Stimulated activated naive B cell treated with anti-CD40 and anti-IgM and Interleukin-4, amounts not matched to agents 10 μg/mL and 1 μg/mL and 100 μg/mL, for 72 hours (primary cell): ENCODE results near the gene PDGFD.

Source experiments
- ATAC-seq, 2 donors: fragments of 150-1000 bp; cut with Tn5 transposase; replicated peaks; 2 replicates each; pipeline ENCODE4 v1.10.0; 2021; ENCODE audit warnings: moderate library complexity in 1 of 2
- DNase-seq: peaks from one replicate; pipeline ENCODE4 v3.0.0; 2021
- H3K27ac Mint-ChIP-seq: one replicate; pipeline ENCODE4 v1.8.0; 2022; ENCODE audit warnings: mild to moderate bottlenecking, mixed read lengths
- H3K27me3 Mint-ChIP-seq, 2 donors: one replicate each; pipeline ENCODE4 v1.8.0; 2022; ENCODE audit warnings: mixed read lengths in 2 of 2
- H3K36me3 Mint-ChIP-seq, 2 donors: one replicate each; pipeline ENCODE4 v1.8.0; 2022; ENCODE audit warnings: mixed read lengths in 2 of 2, mild to moderate bottlenecking in 1 of 2
- H3K4me1 Mint-ChIP-seq, 2 donors: one replicate each; pipeline ENCODE4 v1.8.0; 2022; ENCODE audit warnings: mixed read lengths in 2 of 2, mild to moderate bottlenecking in 1 of 2
- H3K4me3 Mint-ChIP-seq, 2 donors: one replicate each; pipeline ENCODE4 v1.8.0; 2022; ENCODE audit warnings: mild to moderate bottlenecking in 2 of 2, mixed read lengths in 2 of 2, moderate library complexity in 1 of 2
- H3K9me3 Mint-ChIP-seq, 2 donors: one replicate each; pipeline ENCODE4 v1.8.0; 2022; ENCODE audit warnings: mixed read lengths in 2 of 2, mild to moderate bottlenecking in 1 of 2

The PDGFD gene

GRCh38 chr11:103944251-103944940, 219.6 kb downstream of the PDGFD start:
- no peak overlapping the region for H3K27ac Mint-ChIP-seq
- ATAC-seq (no peak), DNase-seq (no peak)
- H3K4me1 Mint-ChIP-seq: no peaks in the 10 kb centered on the region
- no peaks in the 10 kb centered on the region for H3K27me3 Mint-ChIP-seq
- H3K9me3 Mint-ChIP-seq: no peaks in the 10 kb centered on the region
- no peak overlapping the region for H3K4me3 Mint-ChIP-seq
- no peaks in the 10 kb centered on the region for H3K36me3 Mint-ChIP-seq

- ATAC-seq (no peak), DNase-seq (no peak)
- H3K9me3 Mint-ChIP-seq: peaks cover 0 to 2% of the 10 kb centered on the region in 2 donors
- no peaks in the 10 kb centered on the region for H3K27me3 Mint-ChIP-seq
- H3K36me3 Mint-ChIP-seq: no peaks in the 10 kb centered on the region
- H3K4me3 Mint-ChIP-seq: no peak overlapping the region
- H3K27ac Mint-ChIP-seq: no peak overlapping the region
- no peaks in the 10 kb centered on the region for H3K4me1 Mint-ChIP-seq
These were observed 221.3 kb downstream of the PDGFD start for GRCh38 chr11:103942646-103943045.

GRCh38 chr11:103940551-103940950, 223.4 kb downstream of the PDGFD start:
- Mint-ChIP-seq H3K27me3 (no peaks in the 10 kb centered on the region), H3K27ac (no peak overlapping the region), H3K9me3 (peaks cover 0 to 2% of the 10 kb centered on the region in 2 donors), H3K4me3 (no peak overlapping the region), H3K36me3 (no peaks in the 10 kb centered on the region), H3K4me1 (no peaks in the 10 kb centered on the region)
- ATAC-seq: no peak
- DNase-seq: no peak

- Mint-ChIP-seq H3K9me3 (peaks cover 0 to 2% of the 10 kb centered on the region in 2 donors), H3K27me3 (no peaks in the 10 kb centered on the region), H3K36me3 (no peaks in the 10 kb centered on the region), H3K4me1 (no peaks in the 10 kb centered on the region), H3K27ac (no peak overlapping the region), H3K4me3 (no peak overlapping the region)
- DNase-seq (no peak), ATAC-seq (no peak)
These were observed 224.3 kb downstream of the PDGFD start for GRCh38 chr11:103939694-103940093.

- Mint-ChIP-seq H3K27me3 (no peaks in the 10 kb centered on the region), H3K4me3 (no peak overlapping the region), H3K27ac (no peak overlapping the region), H3K9me3 (peaks cover 2 to 3% of the 10 kb centered on the region in 2 donors), H3K4me1 (no peaks in the 10 kb centered on the region), H3K36me3 (no peaks in the 10 kb centered on the region)
- no peak for ATAC-seq
- DNase-seq: no peak
These were observed 227.9 kb downstream of the PDGFD start for GRCh38 chr11:103936059-103936458.

GRCh38 chr11:103935219-103935618, 228.7 kb downstream of the PDGFD start:
- Mint-ChIP-seq H3K27ac (no peak overlapping the region), H3K4me3 (no peak overlapping the region), H3K4me1 (no peaks in the 10 kb centered on the region), H3K36me3 (no peaks in the 10 kb centered on the region), H3K27me3 (no peaks in the 10 kb centered on the region), H3K9me3 (peaks cover 2 to 3% of the 10 kb centered on the region in 2 donors)
- DNase-seq: no peak
- ATAC-seq: no peak

- Mint-ChIP-seq H3K36me3 (no peaks in the 10 kb centered on the region), H3K4me3 (no peak overlapping the region), H3K9me3 (peaks cover 0 to 1% of the 10 kb centered on the region in 2 donors), H3K27me3 (no peaks in the 10 kb centered on the region), H3K4me1 (no peaks in the 10 kb centered on the region), H3K27ac (no peak overlapping the region)
- DNase-seq (no peak), ATAC-seq (peak; percentile 33 to 73)
These were observed 234.6 kb downstream of the PDGFD start for GRCh38 chr11:103929170-103929903.

- Mint-ChIP-seq H3K36me3 (no peaks in the 10 kb centered on the region), H3K4me1 (no peaks in the 10 kb centered on the region), H3K4me3 (no peak overlapping the region), H3K27me3 (no peaks in the 10 kb centered on the region), H3K9me3 (no peaks in the 10 kb centered on the region), H3K27ac (no peak overlapping the region)
- ATAC-seq (no peak), DNase-seq (no peak)
These were observed 235.2 kb downstream of the PDGFD start for GRCh38 chr11:103928802-103929161.

- DNase-seq (no peak), ATAC-seq (no peak)
- H3K9me3 Mint-ChIP-seq: no peaks in the 10 kb centered on the region
- no peak overlapping the region for H3K4me3 Mint-ChIP-seq
- H3K4me1 Mint-ChIP-seq: no peaks in the 10 kb centered on the region
- H3K27me3 Mint-ChIP-seq: no peaks in the 10 kb centered on the region
- H3K36me3 Mint-ChIP-seq: no peaks in the 10 kb centered on the region
- H3K27ac Mint-ChIP-seq: no peak overlapping the region
These were observed 235.7 kb downstream of the PDGFD start for GRCh38 chr11:103928040-103928801.

GRCh38 chr11:103927535-103927934, 236.4 kb downstream of the PDGFD start:
- DNase-seq: no peak
- H3K36me3 Mint-ChIP-seq: no peaks in the 10 kb centered on the region
- H3K4me1 Mint-ChIP-seq: no peaks in the 10 kb centered on the region

GRCh38 chr11:103926990-103927389, 237.0 kb downstream of the PDGFD start:
- Mint-ChIP-seq H3K4me1 (no peaks in the 10 kb centered on the region), H3K27me3 (no peaks in the 10 kb centered on the region), H3K4me3 (no peak overlapping the region), H3K36me3 (no peaks in the 10 kb centered on the region), H3K9me3 (no peaks in the 10 kb centered on the region), H3K27ac (no peak overlapping the region)
- ATAC-seq (no peak), DNase-seq (no peak)

More at GRCh38 chr11:103927535-103927934, 236.4 kb downstream of the PDGFD start:
- no peak overlapping the region for H3K27ac Mint-ChIP-seq
- H3K4me3 Mint-ChIP-seq: no peak overlapping the region
- no peaks in the 10 kb centered on the region for H3K27me3 Mint-ChIP-seq
- H3K9me3 Mint-ChIP-seq: no peaks in the 10 kb centered on the region
- ATAC-seq: peak in 1 of 2 donors; percentile 54

- Mint-ChIP-seq H3K36me3 (no peaks in the 10 kb centered on the region), H3K4me1 (peaks cover 0 to 1% of the 10 kb centered on the region in 2 donors), H3K27ac (no peak overlapping the region), H3K27me3 (no peaks in the 10 kb centered on the region), H3K4me3 (no peak overlapping the region), H3K9me3 (no peaks in the 10 kb centered on the region)
- ATAC-seq (no peak), DNase-seq (no peak)
These were observed 239.6 kb downstream of the PDGFD start for GRCh38 chr11:103924166-103925013.

- no peak overlapping the region for H3K4me3 Mint-ChIP-seq
- H3K4me1 Mint-ChIP-seq: peaks cover 0 to 1% of the 10 kb centered on the region in 2 donors
- DNase-seq (no peak), ATAC-seq (no peak)
- H3K36me3 Mint-ChIP-seq: no peaks in the 10 kb centered on the region
- no peaks in the 10 kb centered on the region for H3K9me3 Mint-ChIP-seq
- no peak overlapping the region for H3K27ac Mint-ChIP-seq
- no peaks in the 10 kb centered on the region for H3K27me3 Mint-ChIP-seq
These were observed 240.5 kb downstream of the PDGFD start for GRCh38 chr11:103923451-103923931.

- Mint-ChIP-seq H3K27ac (no peak overlapping the region), H3K9me3 (no peaks in the 10 kb centered on the region), H3K4me1 (peaks cover 0 to 1% of the 10 kb centered on the region in 2 donors), H3K27me3 (no peaks in the 10 kb centered on the region), H3K36me3 (no peaks in the 10 kb centered on the region), H3K4me3 (no peak overlapping the region)
- ATAC-seq: no peak
- DNase-seq: no peak
These were observed 243.0 kb downstream of the PDGFD start for GRCh38 chr11:103920933-103921332.
